OCI-LY7 (cell line): ENCODE measurements around the gene FPR1.

ENCODE experiments used
- CTCF ChIP-seq: fragments of 200-600 bp; sonication (generic); conservative IDR thresholded peaks from 2 replicates; pipeline ENCODE4 v1.5.1; 2014; ENCODE audit warnings: mild to moderate bottlenecking, antibody characterized with exemption, low read length, moderate library complexity, mixed read lengths
- EZH2phosphoT487 ChIP-seq: fragments of 200-600 bp; sonication (generic); IDR thresholded peaks from 2 replicates; pipeline ENCODE4 v1.6.1; 2018; ENCODE audit warnings: low read depth, borderline replicate concordance, mild to moderate bottlenecking, mixed run types, antibody characterized with exemption, low read length, moderate library complexity, mixed read lengths

- TF ChIP-seq EZH2phosphoT487 (no peak), CTCF (no peak)
These were observed 49.0 kb upstream of the FPR1 start for GRCh38 chr19:51800473-51801244.
